ENCODE measurements around the gene TM2D3.
"Not testable (repeated sequence)": the region's sequence is repeated elsewhere in the genome, so short reads cannot be mapped to it uniquely, and the experiment has no call there.

TM2D3 gene

DNA sequence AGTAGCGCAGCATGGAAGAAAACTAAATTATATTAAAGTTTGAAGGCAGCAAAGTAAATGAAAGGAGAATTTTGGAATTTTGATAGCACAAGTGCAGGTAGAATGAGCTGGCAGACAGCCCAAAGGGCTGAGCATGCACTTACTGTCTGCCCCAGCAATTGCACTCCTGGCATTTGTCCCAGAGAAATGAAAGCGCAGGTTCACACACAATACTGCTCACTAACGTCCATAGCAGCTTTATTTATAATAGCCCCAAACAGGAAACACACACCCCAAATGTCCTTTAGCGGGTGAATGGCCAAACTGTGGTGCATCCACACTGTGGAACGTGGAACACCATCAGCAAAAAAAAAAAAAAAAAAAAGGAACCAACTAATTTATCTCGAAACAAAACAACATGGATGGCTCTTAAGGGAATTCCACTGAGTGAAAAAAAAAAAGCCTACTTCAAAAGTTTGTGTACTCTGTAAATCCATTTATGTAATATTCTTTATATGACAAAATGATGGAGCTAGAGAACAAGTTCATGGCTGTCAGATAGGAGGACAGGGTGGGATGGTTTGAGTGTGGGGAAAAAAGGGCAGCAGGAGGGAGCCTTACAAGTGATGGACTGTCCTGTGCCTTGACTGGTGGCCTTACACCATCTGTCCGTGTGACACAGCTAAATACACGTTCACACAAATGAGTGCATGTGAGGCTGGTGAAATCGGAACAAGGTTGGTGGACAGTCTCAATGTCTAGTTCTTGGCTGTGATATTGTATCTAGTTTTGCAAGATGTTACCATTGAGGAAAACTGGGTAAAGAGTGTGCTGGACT lies 6.0 kb upstream of the TM2D3 start:
- in situ Hi-C loops (cut with MboI; ENCODE audit: low sequenced_read_pairs) = no loop called here

DNA sequence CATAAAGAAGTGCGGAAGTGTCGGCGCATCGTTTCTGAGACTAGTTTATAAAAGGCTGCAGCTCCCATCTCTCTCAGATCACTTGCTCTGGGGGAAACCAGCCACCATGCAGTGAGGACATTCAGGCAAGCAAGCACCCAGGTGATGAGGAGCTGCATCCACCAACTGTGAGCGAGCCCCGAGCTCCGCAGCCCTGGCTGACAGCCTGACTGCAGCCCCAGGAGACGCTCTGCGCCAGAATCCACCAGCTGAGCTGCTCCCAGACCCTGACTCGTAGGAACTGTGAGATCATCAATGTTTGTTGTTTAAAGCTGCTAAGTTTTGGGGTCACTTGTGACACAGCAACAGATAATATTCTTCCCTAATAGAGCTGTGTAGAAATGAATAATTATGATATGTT lies 5.0 kb upstream of the TM2D3 start:
- in situ Hi-C loops (cut with MboI; ENCODE audit: low sequenced_read_pairs) = no loop called here

DNA sequence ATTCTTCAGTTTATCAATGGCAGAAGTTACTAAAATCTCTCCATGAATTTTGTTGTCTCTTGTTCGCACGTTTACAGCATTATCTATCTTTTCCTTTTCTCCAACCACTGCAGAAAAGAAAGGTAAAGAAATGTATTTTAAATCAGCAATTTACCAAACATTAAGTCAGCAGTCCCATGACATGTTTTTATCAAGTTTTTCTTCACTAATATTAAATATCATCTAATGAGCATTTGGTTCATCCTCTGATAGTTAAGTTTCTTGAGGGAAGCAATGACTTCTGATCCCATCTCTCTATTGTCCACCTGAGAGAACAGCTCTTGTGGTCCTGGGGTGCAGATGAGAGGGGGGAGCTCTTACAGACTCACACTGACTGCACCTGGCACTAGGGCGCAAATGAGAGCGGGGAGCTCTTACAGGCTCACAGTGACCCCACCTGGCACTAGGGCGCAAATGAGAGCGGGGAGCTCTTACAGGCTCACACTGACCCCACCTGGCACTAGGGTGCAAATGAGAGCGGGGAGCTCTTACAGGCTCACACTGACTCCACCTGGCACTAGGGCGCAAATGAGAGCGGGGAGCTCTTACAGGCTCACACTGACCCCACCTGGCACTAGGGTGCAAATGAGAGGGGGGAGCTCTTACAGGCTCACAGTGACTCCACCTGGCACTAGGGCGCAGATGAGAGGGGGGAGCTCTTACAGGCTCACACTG lies 2.6 kb upstream of the TM2D3 start:
- in situ Hi-C loops (cut with MboI; ENCODE audit: low sequenced_read_pairs) = not testable (repeated sequence)

DNA sequence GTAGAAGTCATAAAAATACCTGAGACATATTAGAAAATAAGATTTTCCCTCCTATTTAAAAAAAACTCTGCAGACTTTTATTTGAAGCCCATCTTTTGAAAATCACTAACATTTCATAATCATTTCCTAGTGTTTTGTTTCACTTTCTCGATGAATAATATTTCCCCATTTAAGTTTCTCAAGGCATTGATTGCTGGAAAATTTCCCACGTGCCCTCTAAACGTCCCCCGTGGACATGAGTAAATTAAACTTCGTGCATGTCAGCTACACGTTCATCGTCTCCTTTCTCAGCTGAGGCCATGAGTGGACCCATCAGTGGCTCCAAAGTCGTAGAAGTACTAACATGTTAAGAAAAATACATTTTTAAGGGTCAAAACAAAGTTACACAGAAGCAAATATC lies 2.0 kb upstream of the TM2D3 start:
- in situ Hi-C loops (cut with MboI; ENCODE audit: low sequenced_read_pairs) = no loop called here

DNA sequence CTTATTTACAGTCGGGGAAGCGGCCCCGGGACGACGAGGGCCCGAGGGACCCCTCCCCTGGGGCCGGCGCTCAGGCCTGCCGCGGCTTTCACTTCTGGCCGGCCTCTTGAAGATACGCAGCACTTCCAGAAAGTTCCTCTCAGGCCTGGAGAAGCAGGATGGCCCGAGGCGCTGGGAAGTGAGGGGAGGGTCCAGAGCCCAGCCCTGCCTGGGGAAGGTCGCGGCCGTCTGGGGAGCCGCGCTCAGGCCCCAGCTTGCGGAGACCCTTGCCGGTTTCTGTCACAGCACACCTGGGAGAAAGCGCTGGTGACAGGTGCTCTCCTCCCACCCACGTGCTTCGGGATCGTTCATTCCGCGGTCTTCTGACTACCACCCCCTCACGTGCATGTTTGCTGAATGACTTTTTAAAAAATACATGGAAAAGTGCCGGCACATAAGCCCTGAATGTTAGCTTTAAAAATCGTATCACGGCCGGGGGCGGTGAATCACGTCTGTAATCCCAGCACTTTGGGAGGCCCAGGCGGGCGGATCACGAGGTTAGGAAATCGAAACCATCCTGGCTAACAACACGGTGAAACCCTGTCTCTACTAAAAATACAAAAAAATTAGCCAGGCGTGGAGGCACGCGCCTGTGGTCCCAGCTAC lies 727 bp upstream of the TM2D3 start:
- in situ Hi-C loops (cut with MboI; ENCODE audit: low sequenced_read_pairs) = no loop called here

DNA sequence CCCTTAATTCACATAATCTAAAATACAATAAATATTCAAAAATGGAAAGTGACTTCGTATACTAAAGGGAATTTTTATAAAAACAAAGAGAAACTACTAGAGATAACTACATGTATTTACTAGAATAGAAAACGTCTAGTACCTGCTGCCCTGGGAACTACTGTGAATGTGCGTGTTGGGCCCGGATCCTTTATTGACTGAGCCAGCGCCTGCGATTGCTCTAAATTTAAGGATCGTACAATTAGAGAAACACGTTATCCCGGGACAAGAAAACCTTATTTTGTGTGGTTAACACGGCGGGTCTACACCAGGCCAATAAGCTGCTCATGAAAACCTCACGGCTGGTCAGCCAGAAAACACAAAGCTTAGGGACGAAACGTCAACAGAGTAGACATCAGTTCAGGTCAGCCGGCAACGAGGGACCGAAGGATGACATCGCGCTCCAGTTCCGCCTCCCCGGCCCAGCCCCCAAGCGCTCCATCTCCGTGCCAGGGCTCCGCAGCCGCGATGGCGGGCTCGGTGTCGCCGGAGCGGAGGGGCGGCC lies 555 bp downstream of the TM2D3 start:
- in situ Hi-C loops (cut with MboI; ENCODE audit: low sequenced_read_pairs) = no loop called here

DNA sequence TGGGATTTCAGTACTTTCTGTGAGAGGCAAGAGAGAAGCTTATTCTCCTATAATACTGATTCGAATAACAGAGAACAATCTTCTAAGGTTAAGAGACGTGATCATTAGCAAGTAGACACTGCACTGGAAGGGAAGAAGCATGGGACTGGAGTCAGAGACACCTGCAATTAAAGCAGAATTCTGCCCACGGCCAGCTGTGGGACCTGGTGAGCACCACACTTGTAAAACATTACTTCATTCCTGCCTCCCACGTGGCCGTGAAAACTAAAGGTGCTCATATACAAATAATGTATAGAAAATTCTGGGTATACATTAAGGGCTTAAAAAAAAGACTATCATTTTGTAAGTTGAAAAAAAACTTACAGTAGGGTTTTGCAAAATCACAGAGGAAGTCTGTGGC lies 2.0 kb downstream of the TM2D3 start:
- in situ Hi-C loops (cut with MboI; ENCODE audit: low sequenced_read_pairs) = no loop called here

DNA sequence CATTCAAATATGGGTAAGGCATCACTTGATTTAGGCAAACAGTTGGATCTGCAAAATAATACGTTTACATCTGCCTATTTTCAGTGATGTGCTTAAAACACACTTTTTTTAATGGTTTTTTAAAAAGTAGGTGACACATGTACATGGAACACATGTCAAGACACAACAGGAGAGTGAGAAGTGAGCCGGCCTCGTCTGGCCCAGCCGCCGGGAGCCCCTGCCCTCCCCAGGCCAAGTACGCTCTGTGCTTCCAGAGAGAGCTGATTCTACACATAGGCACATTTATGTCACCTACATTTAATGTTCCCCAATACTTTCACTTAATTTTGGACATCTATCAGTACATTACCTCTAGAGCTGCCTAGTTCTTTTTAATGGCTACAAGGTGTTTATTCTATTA lies 3.8 kb downstream of the TM2D3 start:
- in situ Hi-C loops (cut with MboI; ENCODE audit: low sequenced_read_pairs) = no loop called here

DNA sequence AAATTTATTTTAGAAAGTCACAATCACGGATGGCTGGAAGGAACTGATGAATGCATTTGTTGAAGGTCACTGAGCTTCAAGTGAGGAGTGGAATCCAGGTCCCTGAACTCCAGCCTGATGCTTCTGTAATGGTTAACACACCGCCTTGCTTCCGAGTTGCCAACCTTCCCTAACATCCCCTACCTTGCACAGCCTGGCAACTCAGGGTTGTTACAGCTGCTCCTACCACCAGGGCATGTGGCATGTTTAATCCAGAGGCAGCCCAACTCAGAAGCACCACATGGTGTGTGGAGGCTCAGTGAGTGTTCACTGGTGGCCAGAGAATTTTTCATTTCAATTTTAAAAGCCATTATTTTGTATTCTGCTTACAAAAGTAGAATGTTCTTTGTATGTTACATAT lies 4.9 kb downstream of the TM2D3 start:
- in situ Hi-C loops (cut with MboI; ENCODE audit: low sequenced_read_pairs) = no loop called here

DNA sequence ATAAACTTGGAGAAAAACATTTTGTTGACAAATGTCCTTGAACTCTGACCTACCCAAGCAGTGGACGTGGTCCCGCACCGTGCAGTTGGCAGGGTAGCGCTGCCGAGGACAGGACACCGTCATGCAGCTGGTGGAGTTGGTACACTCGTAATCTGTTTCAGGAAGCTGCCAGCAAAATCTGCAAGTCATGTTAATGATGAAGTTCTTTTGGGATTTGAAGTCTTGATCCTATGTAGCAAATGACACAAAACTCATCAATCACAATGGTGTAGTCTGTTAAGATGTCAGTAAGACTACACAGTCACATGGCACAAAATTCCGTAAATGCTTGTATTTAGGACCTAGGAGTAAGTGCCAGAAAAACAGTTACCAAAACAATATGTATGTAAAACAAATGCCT lies 5.5 kb downstream of the TM2D3 start:
- in situ Hi-C loops (cut with MboI; ENCODE audit: low sequenced_read_pairs) = no loop called here

DNA sequence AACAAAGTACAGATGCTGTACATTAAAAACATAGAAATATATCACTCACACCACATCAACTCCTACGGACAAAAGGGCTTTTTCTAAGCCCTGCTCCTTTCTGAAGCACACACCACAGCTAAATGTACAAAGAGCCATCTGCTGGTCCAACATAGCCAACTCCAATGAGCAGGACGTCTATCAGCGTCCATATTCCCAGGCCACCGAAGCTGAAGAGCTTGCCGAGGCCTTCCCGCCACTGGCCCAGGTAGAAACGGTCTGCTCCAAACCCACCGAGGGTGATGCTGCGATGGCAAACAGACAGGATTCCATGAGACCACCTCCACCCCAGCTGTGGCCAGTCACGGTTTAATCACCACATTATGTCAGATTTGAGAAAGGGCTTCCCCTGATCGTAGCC lies 9.8 kb downstream of the TM2D3 start:
- in situ Hi-C loops (cut with MboI; ENCODE audit: low sequenced_read_pairs) = no loop called here

DNA sequence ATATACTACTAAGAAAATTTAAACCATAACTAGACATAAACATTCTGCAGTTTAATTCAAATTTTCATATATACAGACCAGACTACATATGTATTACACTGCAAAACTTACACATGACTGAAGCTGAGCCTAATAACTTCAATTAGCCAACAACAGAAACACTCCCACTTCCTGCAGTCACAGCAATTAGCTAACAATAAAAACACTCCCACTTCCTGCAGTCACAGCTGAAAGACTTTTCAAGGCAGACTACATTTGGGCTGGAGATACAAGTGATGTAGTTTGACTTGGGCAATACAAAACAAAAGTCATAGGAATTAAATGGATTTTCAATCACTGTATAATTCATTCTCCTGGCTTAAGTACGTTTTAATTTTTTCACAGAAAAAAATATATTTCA lies 10.3 kb downstream of the TM2D3 start:
- in situ Hi-C loops (cut with MboI; ENCODE audit: low sequenced_read_pairs) = no loop called here

DNA sequence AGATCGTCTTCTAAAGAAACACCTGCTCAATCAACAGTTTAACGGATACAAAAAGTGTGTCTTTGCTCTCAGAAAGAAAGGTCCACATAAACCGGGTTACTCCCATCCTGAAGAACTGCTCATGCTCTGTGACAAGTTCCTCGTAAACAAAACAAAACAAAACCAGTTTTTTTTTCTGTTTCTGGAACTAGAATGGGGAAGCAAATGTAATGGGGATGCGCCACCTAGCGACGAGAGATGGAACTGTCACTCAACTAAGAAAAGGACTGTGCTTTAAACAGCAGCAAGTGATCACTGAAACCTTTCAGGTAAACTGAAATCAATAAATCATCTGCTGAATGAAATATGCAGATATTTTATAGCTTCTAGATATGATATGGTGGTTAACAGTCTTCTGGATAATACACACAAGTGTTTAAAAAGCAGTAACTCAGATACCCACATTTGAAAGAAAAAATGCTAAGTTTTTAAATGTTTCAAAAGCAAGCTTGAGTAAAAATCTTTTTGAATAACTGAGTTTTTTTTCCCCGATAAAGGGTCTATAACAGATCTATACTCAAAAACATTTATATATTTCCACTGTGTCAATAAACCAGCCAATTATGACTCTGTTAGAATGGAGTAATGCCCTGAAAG lies 10.9 kb downstream of the TM2D3 start:
- in situ Hi-C loops (cut with MboI; ENCODE audit: low sequenced_read_pairs) = no loop called here

DNA sequence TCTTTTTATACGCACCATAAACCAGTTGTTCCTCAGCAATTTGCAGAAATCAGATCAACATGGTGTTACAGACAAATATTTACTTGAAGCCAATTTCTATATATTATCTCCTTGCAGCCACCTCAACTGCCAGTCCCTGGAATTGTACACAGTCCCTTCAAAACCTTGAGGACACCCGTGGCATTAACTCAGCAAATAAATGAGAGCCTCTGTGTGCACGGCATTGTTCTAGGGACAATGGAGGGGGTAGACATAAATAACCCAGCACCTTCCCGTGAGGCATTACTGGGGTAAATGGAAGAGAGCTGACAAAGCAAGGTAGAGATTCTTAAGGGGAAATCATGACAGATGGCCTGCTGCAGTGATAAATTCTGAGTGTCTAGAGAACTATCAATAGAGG lies 12.5 kb downstream of the TM2D3 start:
- in situ Hi-C loops (cut with MboI; ENCODE audit: low sequenced_read_pairs) = no loop called here

DNA sequence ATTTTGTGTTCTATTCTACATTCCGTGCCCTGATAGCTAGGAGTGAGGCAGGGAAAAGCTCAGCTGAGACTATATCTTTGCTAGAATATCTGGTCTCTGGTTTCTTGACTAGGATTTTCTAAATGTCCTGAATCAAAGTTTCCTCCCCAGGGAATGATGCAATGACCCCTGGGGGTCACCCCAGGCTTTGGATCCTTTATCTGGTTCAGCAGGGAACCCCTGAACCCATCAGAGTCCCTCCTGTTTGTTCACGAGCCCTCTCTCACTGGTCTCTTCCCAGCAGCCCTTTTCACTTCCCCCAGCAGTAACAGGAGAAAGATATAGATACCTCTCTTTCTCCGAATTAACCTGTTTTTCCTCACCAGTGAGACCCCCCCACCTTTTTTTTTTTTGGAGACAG lies 14.3 kb downstream of the TM2D3 start:
- in situ Hi-C loops (cut with MboI; ENCODE audit: low sequenced_read_pairs) = no loop called here

DNA sequence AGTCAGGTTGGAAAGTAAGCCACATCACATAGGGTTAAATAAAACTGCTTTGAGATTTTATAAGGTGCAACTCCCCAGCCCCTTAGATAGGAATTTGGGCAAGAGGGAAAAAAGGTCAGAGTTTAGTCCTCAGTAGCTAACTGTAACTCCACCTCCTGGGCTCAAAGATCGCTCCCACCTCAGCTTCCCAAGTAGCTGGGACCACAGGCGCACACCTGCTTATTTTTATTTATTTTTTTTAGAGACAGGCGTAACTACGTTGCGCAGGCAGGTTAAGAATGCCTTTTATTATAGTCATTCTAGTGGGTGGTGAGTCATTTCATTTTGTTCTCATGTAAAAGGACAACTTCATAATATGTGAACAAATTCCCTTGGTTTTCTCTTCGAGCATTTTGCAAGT lies 14.7 kb downstream of the TM2D3 start:
- in situ Hi-C loops (cut with MboI; ENCODE audit: low sequenced_read_pairs) = no loop called here

DNA sequence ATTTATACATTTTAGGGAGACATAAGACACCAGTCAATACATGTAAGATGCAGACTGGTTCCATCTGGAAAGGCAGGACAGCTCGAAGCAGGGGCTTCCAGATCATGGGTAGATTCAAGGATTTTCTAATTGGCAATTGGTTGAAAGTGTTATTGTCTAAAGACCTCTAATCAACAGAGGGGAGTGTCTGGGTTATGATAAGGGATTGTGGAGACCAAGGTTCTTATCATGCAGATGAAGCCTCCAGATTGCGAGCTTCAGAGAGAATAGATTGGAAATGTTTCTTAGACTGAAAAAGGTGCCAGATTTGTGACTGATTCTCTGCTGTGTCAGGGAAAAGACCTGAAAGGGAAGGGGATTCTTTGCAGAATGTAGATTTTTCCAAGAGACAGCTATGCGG lies 15.1 kb downstream of the TM2D3 start:
- in situ Hi-C loops (cut with MboI; ENCODE audit: low sequenced_read_pairs) = no loop called here

DNA sequence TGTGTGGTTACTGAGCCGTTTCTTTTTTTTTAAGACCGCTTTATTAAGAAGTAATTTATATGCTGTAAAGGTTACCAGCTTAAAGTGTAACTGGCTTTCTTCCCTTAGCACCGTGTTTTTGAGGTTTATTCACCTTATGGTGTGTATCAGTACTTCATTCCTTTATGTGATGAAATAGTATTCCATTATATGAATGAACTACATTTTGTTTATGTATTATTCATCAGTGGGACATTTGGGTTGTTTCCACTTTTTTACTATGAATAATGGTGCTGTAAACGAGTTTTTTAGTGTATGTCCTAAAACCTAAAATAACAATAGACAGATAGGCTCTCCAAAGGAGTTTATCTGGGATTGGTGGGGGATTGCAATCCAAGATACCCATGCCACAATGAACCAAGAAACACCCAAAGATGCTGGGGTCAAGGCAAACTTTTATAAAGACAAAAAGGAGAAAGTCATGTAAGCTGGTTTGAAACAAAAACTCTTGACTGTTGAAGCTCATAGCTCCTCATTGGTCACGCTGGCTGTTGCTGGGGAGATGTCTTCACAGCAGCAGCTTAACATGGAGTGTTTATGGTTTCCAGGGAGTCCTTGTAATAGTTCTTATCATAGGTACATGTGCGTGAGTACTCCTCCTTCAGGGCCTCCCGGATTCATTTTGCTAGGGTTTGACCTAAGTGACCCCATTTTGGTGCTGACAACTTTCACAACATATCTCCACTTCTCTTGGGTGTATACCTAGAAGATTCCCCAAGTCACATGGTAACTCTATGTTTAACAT lies 16.0 kb downstream of the TM2D3 start:
- in situ Hi-C loops (cut with MboI; ENCODE audit: low sequenced_read_pairs) = no loop called here

DNA sequence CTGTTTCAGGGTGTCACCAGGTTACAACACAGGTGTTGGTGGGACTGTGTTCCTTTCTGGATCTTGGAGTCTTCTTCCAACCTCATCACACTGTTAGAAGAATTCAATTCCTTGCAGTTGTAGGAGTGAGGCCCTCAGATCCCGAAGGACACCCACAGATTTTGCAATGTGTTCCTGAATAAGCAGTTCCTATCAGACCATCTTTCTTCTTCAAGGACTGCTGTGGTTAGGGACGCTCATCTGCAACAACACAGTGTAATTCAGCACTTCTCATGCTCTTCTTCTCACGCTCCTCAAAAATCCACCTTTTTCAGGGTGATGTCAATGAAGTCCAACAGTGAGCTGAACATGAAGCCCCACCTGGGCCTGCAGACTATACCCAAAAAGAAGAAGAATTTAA lies 18.8 kb downstream of the TM2D3 start:
- in situ Hi-C loops (cut with MboI; ENCODE audit: low sequenced_read_pairs) = no loop called here

DNA sequence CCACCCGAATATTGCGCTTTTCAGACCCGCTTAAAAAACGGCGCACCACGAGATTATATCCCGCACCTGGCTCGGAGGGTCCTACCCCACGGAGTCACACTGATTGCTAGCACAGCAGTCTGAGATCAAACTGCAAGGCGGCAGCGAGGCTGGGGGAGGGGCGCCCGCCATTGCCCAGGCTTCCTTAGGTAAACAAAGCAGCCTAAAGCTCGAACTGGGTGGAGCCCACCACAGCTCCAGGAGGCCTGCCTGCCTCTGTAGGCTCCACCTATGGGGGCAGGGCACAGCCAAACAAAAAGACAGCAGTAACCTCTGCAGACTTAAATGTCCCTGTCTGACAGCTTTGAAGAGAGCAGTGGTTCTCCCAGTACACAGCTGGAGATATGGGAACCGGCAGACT lies 25.5 kb downstream of the TM2D3 start:
- in situ Hi-C loops (cut with MboI; ENCODE audit: low sequenced_read_pairs) = not testable (repeated sequence)

DNA sequence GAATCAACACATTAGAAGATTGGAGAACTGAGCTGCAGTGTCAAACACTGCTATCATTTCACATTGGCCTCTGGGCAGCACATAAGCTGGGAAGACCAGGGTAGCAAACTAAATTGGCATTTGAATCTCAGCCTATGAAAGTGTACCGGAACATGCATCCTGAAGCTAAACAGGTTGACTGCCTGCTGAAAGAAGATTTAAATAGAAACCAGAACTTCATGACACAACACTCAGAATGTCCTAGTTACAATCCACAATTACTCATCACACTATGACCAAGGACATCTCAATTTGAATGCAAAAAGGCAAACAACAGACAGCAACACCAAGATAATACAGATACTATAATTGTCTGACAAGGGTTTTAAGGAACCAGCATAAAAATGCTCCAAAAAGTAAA lies 26.2 kb downstream of the TM2D3 start:
- in situ Hi-C loops (cut with MboI; ENCODE audit: low sequenced_read_pairs) = no loop called here
